AG04450 (cell line): ENCODE data around the gene SAE1. TPM values are rescaled to one million over a fixed set of nuclear protein-coding genes. Genes with fewer than 3 reads are reported as not detected.

Experiments used
- CTCF ChIA-PET: fragments of 300-600, 350-600 bp; formaldehyde crosslinking; extraction: SDS; loops from one replicate; lab custom pipeline; 2022; ENCODE audit warnings: antibody characterized with exemption, inconsistent platforms; lab: Charles Lee
- POLR2A ChIA-PET: fragments of 350-600 bp; formaldehyde crosslinking; extraction: SDS; loops from one replicate; lab custom pipeline; 2021; ENCODE audit warnings: antibody characterized with exemption, inconsistent platforms; lab: Yijun Ruan, JAX
- DNase-seq: peaks from one replicate; pipeline ENCODE4 v3.0.0-alpha.2; 2011; ENCODE audit warnings: low read depth, low spot score
- H3K27ac ChIP-seq: one replicate; pipeline ENCODE4 v1.5.1; 2012; ENCODE audit warnings: low read depth, low read length, control low read depth
- H3K27me3 ChIP-seq: one replicate; pipeline ENCODE4 v1.6.0; 2012; ENCODE audit warnings: low read length; ENCODE audit not compliant: control insufficient read depth, insufficient read depth
- H3K4me3 ChIP-seq: 2 replicates; pipeline ENCODE4 v1.5.1; 2011; ENCODE audit warnings: mild to moderate bottlenecking, low read depth, low read length, control low read depth
- H3K9me3 ChIP-seq: 2 replicates; pipeline ENCODE4 v1.5.1; 2012; ENCODE audit warnings: low read length; ENCODE audit not compliant: control insufficient read depth, insufficient read depth
- CTCF ChIP-seq: IDR thresholded peaks from 2 replicates; pipeline ENCODE4 v1.5.1; 2011; ENCODE audit warnings: low read depth, low read length, control low read depth, inconsistent platforms
- polyA plus RNA-seq: library from polyadenylated mRNA; depleted of rRNA; stranded (reverse); fragments of >200 nt; gene quantifications from 2 replicates; pipeline ENCODE4 v1.2.3, GENCODE V29; 2011

The SAE1 gene
- polyA plus RNA-seq, 1 experiment: 165 TPM

GRCh38 chr19:47095476-47096099 is 35.0 kb upstream of the SAE1 start:
- no peaks in the 10 kb centered on the region for H3K27me3 ChIP-seq
- ChIA-PET POLR2A (no interaction called here), CTCF (interaction anchor here (0.8 to 0.9 kb wide), 2 partner anchors 16 to 30 kb away, joined by 3 to 4 read pairs; no protein-coding TSS in a partner anchor)
- H3K27ac ChIP-seq: peak overlapping the region; percentile 11
- no peak for TF ChIP-seq CTCF
- H3K4me3 ChIP-seq: no peak overlapping the region
- no peak for DNase-seq
- H3K9me3 ChIP-seq: no peaks in the 10 kb centered on the region

GRCh38 chr19:47096100-47096704 is 34.4 kb upstream of the SAE1 start:
- no peak for DNase-seq
- ChIA-PET POLR2A (no interaction called here), CTCF (interaction anchor here (0.8 to 1.5 kb wide), 4 partner anchors 17 to 115 kb away, joined by 3 to 4 read pairs (median 4); no protein-coding TSS in a partner anchor)
- H3K27ac ChIP-seq: no peak overlapping the region
- no peak overlapping the region for H3K4me3 ChIP-seq
- no peaks in the 10 kb centered on the region for H3K9me3 ChIP-seq
- H3K27me3 ChIP-seq: no peaks in the 10 kb centered on the region
- TF ChIP-seq CTCF: no peak

- no peak overlapping the region for H3K27ac ChIP-seq
- POLR2A ChIA-PET: no interaction called here
Measured at GRCh38 chr19:47096721-47097120, 33.9 kb upstream of the SAE1 start.

GRCh38 chr19:47097396-47098201 is 33.0 kb upstream of the SAE1 start:
- DNase-seq: no peak
- H3K27ac ChIP-seq: no peak overlapping the region
- H3K9me3 ChIP-seq: no peaks in the 10 kb centered on the region
- ChIA-PET POLR2A (no interaction called here), CTCF (interaction anchor here (1.0 to 1.5 kb wide), 3 partner anchors 28 to 114 kb away, joined by 3 to 4 read pairs (median 4); partner anchors contain the start of gene SAE1)
- no peak overlapping the region for H3K4me3 ChIP-seq
- TF ChIP-seq CTCF: no peak
- no peaks in the 10 kb centered on the region for H3K27me3 ChIP-seq

More at GRCh38 chr19:47096721-47097120, 33.9 kb upstream of the SAE1 start:
- CTCF ChIA-PET: interaction anchor here (1.1 to 1.5 kb wide), 2 partner anchors 29 to 115 kb away, joined by 4 read pairs; no protein-coding TSS in a partner anchor
- no peak overlapping the region for H3K4me3 ChIP-seq
- DNase-seq: no peak
- no peaks in the 10 kb centered on the region for H3K9me3 ChIP-seq
- no peak for TF ChIP-seq CTCF
- no peaks in the 10 kb centered on the region for H3K27me3 ChIP-seq
